WTC11 (cell line): Measurements from ENCODE around the gene SORD.

Experiments
- ATF1 ChIP-seq: sonication (generic); formaldehyde crosslinking; IDR thresholded peaks from 2 replicates; pipeline ENCODE4 v1.8.1; 2023; ENCODE audit warnings: mild to moderate bottlenecking, moderate library complexity, missing genetic modification reagents
- CTCF ChIP-seq: fragments of 200-600 bp; IDR thresholded peaks from 2 replicates; pipeline ENCODE4 v1.8.0; 2022; ENCODE audit warnings: antibody characterized with exemption
- E2F5 ChIP-seq: sonication (generic); formaldehyde crosslinking; IDR thresholded peaks from 2 replicates; pipeline ENCODE4 v1.8.1; 2022; ENCODE audit warnings: mild to moderate bottlenecking, moderate library complexity, missing genetic modification reagents
- MAX ChIP-seq: sonication (generic); formaldehyde crosslinking; IDR thresholded peaks from 2 replicates; pipeline ENCODE4 v1.8.0; 2022; ENCODE audit warnings: mild to moderate bottlenecking, missing genetic modification reagents
- PRDM15 ChIP-seq: sonication (generic); formaldehyde crosslinking; IDR thresholded peaks from 2 replicates; pipeline ENCODE4 v1.8.0; 2022; ENCODE audit warnings: missing genetic modification reagents
- PREB ChIP-seq: sonication (generic); formaldehyde crosslinking; IDR thresholded peaks from 2 replicates; pipeline ENCODE4 v1.8.1; 2022; ENCODE audit warnings: mild to moderate bottlenecking, missing genetic modification reagents, moderate library complexity, borderline replicate concordance
- STAT6 ChIP-seq: sonication (generic); formaldehyde crosslinking; conservative IDR thresholded peaks from 2 replicates; pipeline ENCODE4 v1.8.1; 2023; ENCODE audit warnings: mild to moderate bottlenecking, low read depth, missing genetic modification reagents, moderate library complexity
- ZNF317 ChIP-seq: sonication (generic); formaldehyde crosslinking; IDR thresholded peaks from 2 replicates; pipeline ENCODE4 v1.8.1; 2023; ENCODE audit warnings: low read depth, mild to moderate bottlenecking, moderate library complexity, missing genetic modification reagents, borderline replicate concordance

GRCh38 chr15:45106002-45106790 is 83.2 kb downstream of the SORD start:
- TF ChIP-seq CTCF = no peak
- TF ChIP-seq E2F5 (CRISPR knock-in tag) = no peak
- no peak for TF ChIP-seq MAX (CRISPR knock-in tag)
- no peak for TF ChIP-seq ZNF317 (CRISPR knock-in tag)
- no peak for TF ChIP-seq PRDM15 (CRISPR knock-in tag)
- no peak for TF ChIP-seq STAT6
- no peak for TF ChIP-seq ATF1
- TF ChIP-seq PREB (CRISPR knock-in tag) = no peak
